ENCODE measurements around the gene DOCK4. TPM values are rescaled to one million over a fixed set of nuclear protein-coding genes. Genes with fewer than 3 reads are reported as not detected.

DOCK4 gene
- total and polyA plus RNA-seq, 2 donors from 2014 or later: 3.2 to 38.9 TPM

DNA sequence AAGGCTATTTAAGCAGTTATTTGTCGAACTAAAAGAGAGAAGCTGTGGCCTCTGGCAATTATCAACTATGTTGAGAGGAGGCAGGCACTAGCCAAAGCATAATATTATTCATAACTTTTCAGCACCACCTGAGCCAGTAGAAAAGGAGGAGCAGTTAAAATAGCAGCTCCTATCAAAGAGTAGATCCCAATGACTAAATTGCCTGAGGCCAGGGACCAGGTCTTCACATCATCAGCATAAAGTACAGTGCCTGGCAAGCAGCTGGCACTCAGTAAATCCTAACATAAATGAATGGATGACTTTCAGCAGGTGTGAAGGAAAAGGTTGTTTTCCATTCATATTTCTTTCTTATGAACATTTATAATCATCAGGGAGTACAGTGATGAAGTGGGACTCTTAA lies 334.9 kb downstream of the DOCK4 start:
- no peaks in the 10 kb centered on the region for H3K27me3 ChIP-seq (ENCODE audit: control insufficient read depth, insufficient read depth, low read length)
- DNase-seq: no peak
- no peak overlapping the region for H3K9ac ChIP-seq (ENCODE audit: low read length in 3 of 3)
- no peak overlapping the region for H3K4me3 ChIP-seq (ENCODE audit: low read length in 3 of 3)
- H3K9me3 ChIP-seq (ENCODE audit: control insufficient read depth in 2 of 3, insufficient read depth in 1 of 3, low read length in 3 of 3): no peaks in the 10 kb centered on the region
- TF ChIP-seq, protein P1, sequence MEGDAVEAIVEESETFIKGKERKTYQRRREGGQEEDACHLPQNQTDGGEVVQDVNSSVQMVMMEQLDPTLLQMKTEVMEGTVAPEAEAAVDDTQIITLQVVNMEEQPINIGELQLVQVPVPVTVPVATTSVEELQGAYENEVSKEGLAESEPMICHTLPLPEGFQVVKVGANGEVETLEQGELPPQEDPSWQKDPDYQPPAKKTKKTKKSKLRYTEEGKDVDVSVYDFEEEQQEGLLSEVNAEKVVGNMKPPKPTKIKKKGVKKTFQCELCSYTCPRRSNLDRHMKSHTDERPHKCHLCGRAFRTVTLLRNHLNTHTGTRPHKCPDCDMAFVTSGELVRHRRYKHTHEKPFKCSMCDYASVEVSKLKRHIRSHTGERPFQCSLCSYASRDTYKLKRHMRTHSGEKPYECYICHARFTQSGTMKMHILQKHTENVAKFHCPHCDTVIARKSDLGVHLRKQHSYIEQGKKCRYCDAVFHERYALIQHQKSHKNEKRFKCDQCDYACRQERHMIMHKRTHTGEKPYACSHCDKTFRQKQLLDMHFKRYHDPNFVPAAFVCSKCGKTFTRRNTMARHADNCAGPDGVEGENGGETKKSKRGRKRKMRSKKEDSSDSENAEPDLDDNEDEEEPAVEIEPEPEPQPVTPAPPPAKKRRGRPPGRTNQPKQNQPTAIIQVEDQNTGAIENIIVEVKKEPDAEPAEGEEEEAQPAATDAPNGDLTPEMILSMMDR (IDR thresholded peaks at IDR 0.05; ENCODE audit: borderline replicate concordance, extremely low read depth, insufficient read depth): no peak
- H3K36me3 ChIP-seq (ENCODE audit: control insufficient read depth in 2 of 3, insufficient read depth in 3 of 3, low read length in 3 of 3): no peaks in the 10 kb centered on the region
- H3K27ac ChIP-seq (ENCODE audit: low read depth in 2 of 2, low read length in 2 of 2): no peak overlapping the region
- no peak for FAIRE-seq
- intact Hi-C loops (cut with DNase I): no loop called here
- H3K4me1 ChIP-seq (ENCODE audit: control insufficient read depth in 2 of 3, insufficient read depth in 2 of 3, low read depth in 1 of 3, low read length in 3 of 3): peaks cover 0 to 16% (median 7%) of the 10 kb centered on the region in 3 donors

DNA sequence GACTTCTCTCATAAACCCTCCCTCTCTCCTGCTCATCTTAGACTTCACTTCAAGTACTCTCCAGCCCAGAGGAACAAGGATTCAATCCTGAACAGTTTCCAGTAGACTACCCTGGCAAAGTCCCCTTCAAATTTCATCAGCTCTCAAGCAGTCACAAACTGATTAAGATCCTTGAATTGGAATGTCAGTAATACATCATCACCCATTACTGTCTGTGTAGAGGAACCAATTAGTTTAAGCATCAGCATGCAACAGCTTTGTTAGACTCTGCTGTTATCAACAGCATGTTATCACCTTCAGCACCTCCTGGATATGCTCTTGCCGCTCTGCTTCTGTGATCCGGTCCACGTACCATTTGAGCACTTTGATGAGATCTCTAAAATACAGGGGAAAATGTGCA lies 336.9 kb downstream of the DOCK4 start:
- DNase-seq: no peak
- Histone ChIP-seq H3K27me3 (ENCODE audit: control insufficient read depth, insufficient read depth, low read length) (no peaks in the 10 kb centered on the region), H3K4me1 (ENCODE audit: control insufficient read depth in 2 of 3, insufficient read depth in 2 of 3, low read depth in 1 of 3, low read length in 3 of 3) (peaks cover 0 to 16% (median 7%) of the 10 kb centered on the region in 3 donors), H3K27ac (ENCODE audit: low read depth in 2 of 2, low read length in 2 of 2) (no peak overlapping the region), H3K4me3 (ENCODE audit: low read length in 3 of 3) (no peak overlapping the region), H3K36me3 (ENCODE audit: control insufficient read depth in 2 of 3, insufficient read depth in 3 of 3, low read length in 3 of 3) (peaks cover 0 to 2% (median 0%) of the 10 kb centered on the region in 3 donors), H3K9me3 (ENCODE audit: control insufficient read depth in 2 of 3, insufficient read depth in 1 of 3, low read length in 3 of 3) (no peaks in the 10 kb centered on the region), H3K9ac (ENCODE audit: low read length in 3 of 3) (no peak overlapping the region)
- FAIRE-seq: no peak
- intact Hi-C loops (cut with DNase I): no loop called here
- TF ChIP-seq, protein P1 (IDR thresholded peaks at IDR 0.05; ENCODE audit: borderline replicate concordance, extremely low read depth, insufficient read depth): no peak

DNA sequence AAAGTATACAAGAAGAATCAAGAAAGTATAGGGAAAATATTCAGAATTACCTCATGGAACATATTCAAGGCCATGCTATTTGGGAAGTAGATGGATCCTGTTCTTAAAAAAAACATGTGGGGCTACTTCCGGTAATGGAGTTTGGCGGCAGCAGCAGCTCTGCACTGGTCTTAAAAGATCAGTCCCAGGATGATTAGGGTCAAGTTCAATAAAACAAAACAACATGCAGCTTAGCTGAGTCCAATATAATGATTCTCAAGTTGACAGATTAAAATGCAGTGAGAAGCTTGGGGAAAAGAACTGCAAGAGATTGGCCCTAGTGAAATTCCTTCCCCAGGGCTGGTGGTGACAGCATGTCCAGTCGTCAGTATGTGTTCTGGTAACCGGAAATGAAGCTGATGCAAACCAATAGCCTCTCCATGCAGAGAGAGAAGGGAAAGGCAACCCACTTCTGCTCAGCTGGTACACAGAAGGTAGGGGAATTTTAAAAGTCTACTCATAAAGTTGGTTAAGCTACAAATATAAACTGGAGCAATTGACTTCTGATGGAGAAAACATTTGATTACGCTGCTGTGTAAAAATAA lies 338.8 kb downstream of the DOCK4 start:
- TF ChIP-seq, protein P1 (IDR thresholded peaks at IDR 0.05; ENCODE audit: borderline replicate concordance, extremely low read depth, insufficient read depth): no peak
- H3K36me3 ChIP-seq (ENCODE audit: control insufficient read depth in 2 of 3, insufficient read depth in 3 of 3, low read length in 3 of 3): peaks cover 0 to 2% (median 0%) of the 10 kb centered on the region in 3 donors
- intact Hi-C loops (cut with DNase I): no loop called here
- H3K4me1 ChIP-seq (ENCODE audit: control insufficient read depth in 2 of 3, insufficient read depth in 2 of 3, low read depth in 1 of 3, low read length in 3 of 3): no peaks in the 10 kb centered on the region
- H3K9me3 ChIP-seq (ENCODE audit: control insufficient read depth in 2 of 3, insufficient read depth in 1 of 3, low read length in 3 of 3): no peaks in the 10 kb centered on the region
- no peak overlapping the region for H3K9ac ChIP-seq (ENCODE audit: low read length in 3 of 3)
- no peak overlapping the region for H3K27ac ChIP-seq (ENCODE audit: low read depth in 2 of 2, low read length in 2 of 2)
- DNase-seq: peak in 2 of 5 donors; percentile 29 to 45
- no peak overlapping the region for H3K4me3 ChIP-seq (ENCODE audit: low read length in 3 of 3)
- no peak for FAIRE-seq
- no peaks in the 10 kb centered on the region for H3K27me3 ChIP-seq (ENCODE audit: control insufficient read depth, insufficient read depth, low read length)

DNA sequence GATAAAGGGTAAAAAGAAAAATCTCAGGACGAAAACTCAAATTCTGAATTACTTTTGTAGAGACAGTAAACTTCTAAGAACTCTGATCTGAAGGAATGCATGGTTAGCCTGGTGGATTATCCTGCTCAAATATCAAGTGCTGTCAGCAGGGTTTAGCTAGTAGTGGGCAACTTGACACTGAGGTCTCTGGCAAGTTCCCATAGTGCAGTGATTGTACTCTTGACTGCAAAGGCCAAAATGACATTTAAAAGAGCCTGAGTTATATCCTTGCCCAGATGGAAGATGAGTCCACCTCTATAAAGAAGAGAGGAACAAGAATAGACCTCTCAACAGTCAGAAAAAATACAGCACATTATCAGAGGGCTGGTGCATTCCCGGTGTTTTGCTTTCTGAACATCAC lies 339.4 kb downstream of the DOCK4 start:
- no peaks in the 10 kb centered on the region for H3K27me3 ChIP-seq (ENCODE audit: control insufficient read depth, insufficient read depth, low read length)
- H3K9me3 ChIP-seq (ENCODE audit: control insufficient read depth in 2 of 3, insufficient read depth in 1 of 3, low read length in 3 of 3): no peaks in the 10 kb centered on the region
- no peak overlapping the region for H3K9ac ChIP-seq (ENCODE audit: low read length in 3 of 3)
- TF ChIP-seq, protein P1 (IDR thresholded peaks at IDR 0.05; ENCODE audit: borderline replicate concordance, extremely low read depth, insufficient read depth): no peak
- intact Hi-C loops (cut with DNase I): no loop called here
- H3K4me3 ChIP-seq (ENCODE audit: low read length in 3 of 3): no peak overlapping the region
- no peaks in the 10 kb centered on the region for H3K4me1 ChIP-seq (ENCODE audit: control insufficient read depth in 2 of 3, insufficient read depth in 2 of 3, low read depth in 1 of 3, low read length in 3 of 3)
- peaks cover 0 to 2% (median 0%) of the 10 kb centered on the region in 3 donors for H3K36me3 ChIP-seq (ENCODE audit: control insufficient read depth in 2 of 3, insufficient read depth in 3 of 3, low read length in 3 of 3)
- FAIRE-seq (no peak), DNase-seq (peak in 3 of 5 donors; percentile 44 to 66 (median 63))
- H3K27ac ChIP-seq (ENCODE audit: low read depth in 2 of 2, low read length in 2 of 2): no peak overlapping the region

Data from kidney (tissue), 14 donors.